SU-DHL-6 (cell line): ENCODE measurements around the gene C10orf95.
"Not testable (repeated sequence)": the region's sequence is repeated elsewhere in the genome, so short reads cannot be mapped to it uniquely, and the experiment has no call there.

ENCODE experiments used
- H2AFZ ChIP-seq: fragments of 200-600 bp; sonication (generic); 2 replicates; pipeline ENCODE4 v1.6.1; 2014; ENCODE audit warnings: low read depth, mild to moderate bottlenecking, moderate library complexity, mixed read lengths, antibody characterized with exemption, low read length; ENCODE audit not compliant: severe bottlenecking
- H3F3A ChIP-seq: fragments of 200-600 bp; shearing (Covaris generic); 2 replicates; pipeline ENCODE4 v1.6.0; 2016; ENCODE audit warnings: antibody characterized with exemption, mild to moderate bottlenecking; ENCODE audit not compliant: insufficient read depth
- H3K27ac ChIP-seq: fragments of 200-600 bp; sonication (generic); 2 replicates; pipeline ENCODE4 v1.5.1; 2016; ENCODE audit warnings: low read depth, mild to moderate bottlenecking, low read length, moderate library complexity, mixed read lengths
- H3K27me3 ChIP-seq: fragments of 200-600 bp; sonication (generic), shearing (Covaris generic); 2 replicates; pipeline ENCODE4 v1.6.0; 2014; ENCODE audit warnings: mild to moderate bottlenecking, low read length
- H3K36me3 ChIP-seq: fragments of 200-600 bp; sonication (generic); 2 replicates; pipeline ENCODE4 v1.6.1; 2014; ENCODE audit warnings: mild to moderate bottlenecking, low read length, mixed read lengths
- H3K4me2 ChIP-seq: fragments of 300-600, 200-600 bp; shearing (Covaris generic), sonication (generic); 2 replicates; pipeline ENCODE4 v1.6.0; 2014; ENCODE audit warnings: low read length, low read depth, mild to moderate bottlenecking; ENCODE audit not compliant: poor library complexity, severe bottlenecking
- H3K4me3 ChIP-seq: fragments of 200-600 bp; sonication (generic); 2 replicates; pipeline ENCODE4 v1.5.1; 2014; ENCODE audit warnings: antibody characterized with exemption, low read length, mild to moderate bottlenecking, mixed read lengths; ENCODE audit not compliant: insufficient read depth, poor library complexity, severe bottlenecking
- H3K79me2 ChIP-seq: fragments of 200-600 bp; sonication (generic); 2 replicates; pipeline ENCODE4 v1.6.1; 2014; ENCODE audit warnings: mild to moderate bottlenecking, low read length, moderate library complexity; ENCODE audit not compliant: insufficient read depth
- H3K9ac ChIP-seq: fragments of 200-600 bp; sonication (generic); 2 replicates; pipeline ENCODE4 v1.7.0; 2014; ENCODE audit warnings: mild to moderate bottlenecking, low read length
- H3K9me2 ChIP-seq: fragments of 200-600 bp; sonication (generic); replicated peaks from 2 replicates; pipeline ENCODE4 v1.6.1; 2014; ENCODE audit warnings: low read length; ENCODE audit not compliant: insufficient read depth
- H3K9me3 ChIP-seq: fragments of 200-600 bp; sonication (generic); 2 replicates; pipeline ENCODE4 v1.6.1; 2014; ENCODE audit warnings: low read length, mixed read lengths; ENCODE audit not compliant: insufficient read depth
- H4K20me1 ChIP-seq: fragments of 200-600 bp; sonication (generic); 2 replicates; pipeline ENCODE4 v1.6.1; 2014; ENCODE audit warnings: low read depth, mild to moderate bottlenecking, antibody characterized with exemption, low read length, moderate library complexity, mixed read lengths
- EZH2phosphoT487 ChIP-seq: fragments of 200-600 bp; sonication (generic), shearing (Covaris generic); conservative IDR thresholded peaks from 2 replicates; pipeline ENCODE4 v1.6.1; 2018; ENCODE audit warnings: mild to moderate bottlenecking, antibody characterized with exemption, low read length, moderate library complexity, mixed read lengths
- TF ChIP-seq, protein P1 (sequence below): fragments of 200-600 bp; sonication (generic); IDR thresholded peaks from one replicate; pipeline ENCODE4 v1.5.1; 2017; ENCODE audit warnings: antibody characterized with exemption, mild to moderate bottlenecking, low read length, moderate library complexity; ENCODE audit not compliant: insufficient read depth, poor library complexity, severe bottlenecking

C10orf95 gene

DNA sequence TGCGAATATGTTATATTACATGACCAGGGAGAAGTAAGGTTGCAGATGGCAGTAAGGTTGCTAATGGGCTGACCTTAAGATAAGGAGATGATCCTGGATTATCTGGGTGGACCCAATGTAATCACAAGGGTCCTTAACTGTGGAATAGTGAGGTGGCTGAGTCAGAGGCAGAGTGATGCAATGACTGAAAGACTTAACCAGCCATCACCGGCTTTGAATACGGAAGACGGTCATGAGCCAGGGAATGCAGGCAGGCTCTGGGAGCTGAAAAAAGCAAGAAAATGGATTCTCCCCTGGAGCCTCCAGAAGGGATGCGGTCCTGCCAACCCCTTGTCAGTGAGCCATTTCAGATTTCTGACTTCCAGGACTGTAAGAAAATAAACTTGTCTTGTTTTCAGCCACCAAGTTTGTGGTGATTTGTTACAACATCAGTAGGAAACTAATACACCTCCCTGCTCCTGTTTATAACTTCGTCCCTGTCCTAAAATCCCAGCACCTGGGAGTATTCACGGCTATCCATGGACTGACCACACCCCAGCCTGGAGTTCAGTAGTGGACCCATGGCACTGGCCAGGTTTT, 4.6 kb upstream of the C10orf95 start:
- peaks cover 9% of the 10 kb centered on the region for H3F3A ChIP-seq
- H3K9me2 ChIP-seq: no peaks in the 10 kb centered on the region
- no peak for TF ChIP-seq EZH2phosphoT487
- TF ChIP-seq, protein P1, sequence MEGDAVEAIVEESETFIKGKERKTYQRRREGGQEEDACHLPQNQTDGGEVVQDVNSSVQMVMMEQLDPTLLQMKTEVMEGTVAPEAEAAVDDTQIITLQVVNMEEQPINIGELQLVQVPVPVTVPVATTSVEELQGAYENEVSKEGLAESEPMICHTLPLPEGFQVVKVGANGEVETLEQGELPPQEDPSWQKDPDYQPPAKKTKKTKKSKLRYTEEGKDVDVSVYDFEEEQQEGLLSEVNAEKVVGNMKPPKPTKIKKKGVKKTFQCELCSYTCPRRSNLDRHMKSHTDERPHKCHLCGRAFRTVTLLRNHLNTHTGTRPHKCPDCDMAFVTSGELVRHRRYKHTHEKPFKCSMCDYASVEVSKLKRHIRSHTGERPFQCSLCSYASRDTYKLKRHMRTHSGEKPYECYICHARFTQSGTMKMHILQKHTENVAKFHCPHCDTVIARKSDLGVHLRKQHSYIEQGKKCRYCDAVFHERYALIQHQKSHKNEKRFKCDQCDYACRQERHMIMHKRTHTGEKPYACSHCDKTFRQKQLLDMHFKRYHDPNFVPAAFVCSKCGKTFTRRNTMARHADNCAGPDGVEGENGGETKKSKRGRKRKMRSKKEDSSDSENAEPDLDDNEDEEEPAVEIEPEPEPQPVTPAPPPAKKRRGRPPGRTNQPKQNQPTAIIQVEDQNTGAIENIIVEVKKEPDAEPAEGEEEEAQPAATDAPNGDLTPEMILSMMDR: no peak
- H2AFZ ChIP-seq: no peak overlapping the region
- H3K36me3 ChIP-seq: no peaks in the 10 kb centered on the region; the same call in 1 of the 2 replicates
- H3K9ac ChIP-seq: no peak overlapping the region
- H3K9me3 ChIP-seq: no peaks in the 10 kb centered on the region
- no peak overlapping the region for H3K27ac ChIP-seq
- no peak overlapping the region for H3K4me2 ChIP-seq
- H3K27me3 ChIP-seq: no peaks in the 10 kb centered on the region
- H4K20me1 ChIP-seq: no peaks in the 10 kb centered on the region
- H3K79me2 ChIP-seq: peaks cover 23% of the 10 kb centered on the region
- no peak overlapping the region for H3K4me3 ChIP-seq

DNA sequence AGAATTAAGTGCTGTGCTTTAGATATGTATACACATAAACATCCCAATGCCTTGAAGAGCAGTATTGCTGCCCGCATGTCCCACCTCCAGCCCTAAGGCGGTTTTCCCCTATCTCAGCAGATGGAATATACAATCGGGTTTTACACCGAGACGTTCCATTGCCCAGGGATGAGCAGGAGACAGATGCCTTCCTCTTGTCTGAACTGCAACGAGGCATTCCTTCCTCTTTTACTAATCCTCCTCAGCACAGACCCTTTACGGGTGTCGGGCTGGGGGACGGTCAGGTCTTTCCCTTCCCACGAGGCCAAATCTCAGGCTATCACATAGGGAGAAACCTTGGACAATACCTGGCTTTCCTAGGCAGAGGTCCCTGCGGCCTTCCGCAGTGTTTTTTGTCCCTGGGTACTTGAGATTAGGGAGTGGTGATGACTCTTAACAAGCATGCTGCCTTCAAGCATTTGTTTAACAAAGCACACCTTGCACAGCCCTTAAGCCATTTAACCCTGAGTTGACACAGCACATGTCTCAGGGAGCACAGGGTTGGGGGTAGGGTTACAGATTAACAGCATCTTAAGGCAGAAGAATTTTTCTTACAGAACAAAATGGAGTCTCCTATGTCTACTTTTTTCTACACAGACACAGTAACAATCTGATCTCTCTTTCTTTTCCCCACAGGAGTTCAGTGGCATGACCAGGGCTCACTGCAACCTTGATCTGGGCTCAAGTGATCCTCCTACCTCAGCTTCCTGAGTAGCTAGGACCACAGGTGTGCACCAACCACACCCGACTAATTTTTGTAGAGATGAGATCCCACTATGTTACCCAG, 3.5 kb upstream of the C10orf95 start:
- H3K9ac ChIP-seq, H2AFZ ChIP-seq, H3K9me2 ChIP-seq, H3K27me3 ChIP-seq, H3K4me3 ChIP-seq, H3K9me3 ChIP-seq, H3K36me3 ChIP-seq, H3F3A ChIP-seq, H3K4me2 ChIP-seq, H4K20me1 ChIP-seq, H3K27ac ChIP-seq: not testable (repeated sequence)
- H3K79me2 ChIP-seq: peaks cover 26% of the 10 kb centered on the region

GRCh38 chr10:102453502-102453901, 2.2 kb upstream of the C10orf95 start:
- Histone ChIP-seq H4K20me1 (no peaks in the 10 kb centered on the region), H3K9ac (no peak overlapping the region), H3K4me3 (no peak overlapping the region), H3K9me3 (no peaks in the 10 kb centered on the region), H3K9me2 (no peaks in the 10 kb centered on the region), H3K27me3 (no peaks in the 10 kb centered on the region), H3K36me3 (no peaks in the 10 kb centered on the region; the same call in 1 of the 2 replicates), H3K4me2 (no peak overlapping the region), H3F3A (peaks cover 9% of the 10 kb centered on the region), H2AFZ (no peak overlapping the region), H3K79me2 (peaks cover 26% of the 10 kb centered on the region), H3K27ac (no peak overlapping the region)
- TF ChIP-seq, protein P1: no peak
- no peak for TF ChIP-seq EZH2phosphoT487
